NCI-H82 treated with DMSO at 0.1 percent for 48 hours (cell line): ENCODE measurements around the gene DDX6.
"Not testable (repeated sequence)": the region's sequence is repeated elsewhere in the genome, so short reads cannot be mapped to it uniquely, and the experiment has no call there.

Experiments
- DNase-seq: peaks from one replicate; lab custom pipeline; 2025; ENCODE audit not compliant: unreplicated experiment; lab: John Stamatoyannopoulos, UW

The DDX6 gene, protein sequence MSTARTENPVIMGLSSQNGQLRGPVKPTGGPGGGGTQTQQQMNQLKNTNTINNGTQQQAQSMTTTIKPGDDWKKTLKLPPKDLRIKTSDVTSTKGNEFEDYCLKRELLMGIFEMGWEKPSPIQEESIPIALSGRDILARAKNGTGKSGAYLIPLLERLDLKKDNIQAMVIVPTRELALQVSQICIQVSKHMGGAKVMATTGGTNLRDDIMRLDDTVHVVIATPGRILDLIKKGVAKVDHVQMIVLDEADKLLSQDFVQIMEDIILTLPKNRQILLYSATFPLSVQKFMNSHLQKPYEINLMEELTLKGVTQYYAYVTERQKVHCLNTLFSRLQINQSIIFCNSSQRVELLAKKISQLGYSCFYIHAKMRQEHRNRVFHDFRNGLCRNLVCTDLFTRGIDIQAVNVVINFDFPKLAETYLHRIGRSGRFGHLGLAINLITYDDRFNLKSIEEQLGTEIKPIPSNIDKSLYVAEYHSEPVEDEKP

DNA sequence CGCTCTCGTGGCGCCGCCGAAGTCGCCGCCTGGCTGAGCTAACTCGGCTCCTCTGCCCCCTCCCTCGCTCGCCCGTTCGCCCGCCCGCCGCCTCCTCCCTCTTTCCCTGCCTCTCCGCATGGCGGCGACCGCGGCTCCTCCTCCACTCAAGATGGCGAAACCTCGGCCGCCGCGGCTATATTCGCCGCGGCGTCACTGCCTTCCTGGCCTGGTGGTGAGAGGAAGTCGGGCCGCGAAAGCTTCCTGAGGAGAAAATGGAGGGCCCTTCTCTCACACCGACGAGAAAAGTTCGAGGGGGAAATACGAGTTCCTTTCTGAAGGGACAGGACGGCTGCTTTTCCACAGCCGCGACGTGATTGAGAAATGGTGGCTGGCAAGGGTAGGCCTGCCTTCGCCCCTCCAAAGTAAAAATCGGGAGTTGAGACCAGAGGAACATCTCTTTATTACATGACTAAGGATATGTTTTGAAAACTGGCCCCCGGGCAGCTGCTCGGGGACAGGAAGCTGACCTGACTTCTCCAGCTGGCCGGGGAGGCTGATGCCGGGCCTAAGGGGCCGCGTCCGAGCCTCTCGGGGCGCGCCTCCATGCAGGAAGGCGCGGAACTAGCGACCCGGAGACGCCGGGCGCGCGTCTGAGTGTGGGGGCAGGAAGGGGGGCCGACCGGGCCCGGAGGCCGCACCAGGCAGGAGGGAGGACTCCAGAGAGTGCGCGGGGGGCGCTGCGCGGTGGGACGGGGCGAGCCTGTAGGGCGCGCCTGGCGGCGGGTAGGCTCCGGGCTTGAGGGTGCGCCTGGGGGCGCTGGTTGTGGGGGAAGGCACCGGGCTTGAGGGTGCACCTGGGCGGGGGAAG is at the start of gene DDX6:
TSS of gene DDX6 (minus strand) at position 54 of the 850 bp plus-strand sequence. CDS start 4,913 bp downstream, outside the sequence.
- peak; percentile 36 for DNase-seq

- DNase-seq, result no peak
These were observed 48.1 kb upstream of the DDX6 start for GRCh38 chr11:118838905-118839553.

DNA sequence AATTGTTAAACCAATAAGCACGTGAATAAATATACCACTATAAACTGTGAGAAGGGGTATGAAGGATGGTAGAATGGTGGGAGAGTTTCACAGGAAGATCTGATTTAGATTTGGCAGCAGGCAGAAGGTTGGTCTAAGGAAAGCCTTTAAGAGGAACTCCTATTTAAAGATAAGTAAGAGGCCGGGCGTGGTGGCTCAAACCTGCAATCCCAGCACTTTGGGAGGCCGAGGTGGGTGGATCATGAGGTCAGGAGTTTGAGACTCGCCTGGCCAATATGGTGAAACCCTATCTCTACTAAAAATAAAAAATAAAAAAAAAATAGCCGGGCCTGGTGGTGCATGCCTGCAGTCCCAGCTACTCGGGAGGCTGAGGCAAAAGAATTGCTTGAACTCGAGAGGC is 46.9 kb upstream of the DDX6 start:
- no peak for DNase-seq

DNA sequence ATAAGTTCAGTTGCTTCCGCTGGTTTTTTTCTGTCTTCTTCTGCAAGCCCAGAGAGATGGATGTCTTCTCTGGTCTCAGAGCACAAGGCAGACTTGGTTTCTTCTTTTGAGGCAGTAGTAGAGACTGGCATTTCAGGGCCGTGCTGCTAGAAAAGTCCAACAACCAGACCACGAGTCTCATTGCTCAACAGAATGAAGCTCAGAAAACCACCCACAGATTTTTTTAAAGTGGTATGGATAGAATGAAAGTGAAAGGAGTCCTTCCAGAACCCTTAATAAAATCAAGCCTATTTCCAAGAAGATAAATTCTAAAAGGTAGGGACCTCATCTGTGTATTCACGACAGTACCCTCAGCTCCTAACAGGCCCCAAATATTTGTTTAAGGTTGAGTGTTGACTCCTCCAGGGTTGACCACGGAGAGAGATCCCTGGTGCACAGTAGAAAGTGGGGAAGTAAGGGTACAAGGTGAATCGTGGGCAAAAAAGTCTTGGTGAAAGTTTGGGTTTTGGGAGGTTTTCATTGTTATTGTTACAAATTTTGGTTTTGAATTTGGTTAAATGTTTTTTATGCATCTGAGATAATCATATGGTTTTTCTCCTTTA is 43.6 kb upstream of the DDX6 start:
- DNase-seq, result no peak

DNA sequence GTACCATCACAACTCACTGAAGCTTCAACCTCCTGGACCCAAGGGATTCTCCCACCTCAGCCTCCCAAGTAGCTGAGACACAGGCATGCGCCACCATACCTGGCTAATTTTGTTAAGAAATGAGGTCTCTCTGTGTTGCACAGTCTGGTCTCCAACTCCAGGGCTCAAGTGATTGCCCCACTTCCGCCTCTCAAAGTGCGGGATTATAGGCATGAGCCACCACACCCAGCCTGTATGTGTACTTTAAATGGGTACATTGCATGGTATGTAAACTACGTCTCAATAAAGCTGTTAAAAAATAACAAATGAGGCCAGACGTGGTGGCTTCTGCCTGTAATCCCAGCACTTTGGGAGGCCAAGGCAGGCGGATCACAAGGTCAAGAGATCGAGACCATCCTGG is 36.2 kb upstream of the DDX6 start:
- DNase-seq, result no peak

- DNase-seq, result not testable (repeated sequence)
These were observed 32.1 kb upstream of the DDX6 start for GRCh38 chr11:118822936-118823510.

- no peak for DNase-seq
These were observed 29.7 kb upstream of the DDX6 start for GRCh38 chr11:118820412-118821357.

DNA sequence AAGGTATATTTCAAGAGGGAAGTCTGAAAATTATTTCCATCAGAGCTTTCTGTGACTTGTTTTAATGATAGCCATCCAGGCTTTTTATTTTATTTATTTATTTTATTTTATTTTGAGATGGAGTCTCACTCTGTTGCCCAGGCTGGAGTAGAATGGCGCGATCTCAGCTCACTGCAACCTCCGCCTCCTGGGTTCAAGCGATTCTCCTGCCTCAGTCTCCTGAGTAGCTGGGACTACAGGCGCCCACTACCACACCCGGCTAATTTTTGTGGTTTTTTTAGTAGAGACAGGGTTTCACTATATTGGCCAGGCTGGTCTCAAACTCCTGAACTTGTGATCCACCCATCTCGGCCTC is 29.0 kb upstream of the DDX6 start:
- DNase-seq, result not testable (repeated sequence)

DNA sequence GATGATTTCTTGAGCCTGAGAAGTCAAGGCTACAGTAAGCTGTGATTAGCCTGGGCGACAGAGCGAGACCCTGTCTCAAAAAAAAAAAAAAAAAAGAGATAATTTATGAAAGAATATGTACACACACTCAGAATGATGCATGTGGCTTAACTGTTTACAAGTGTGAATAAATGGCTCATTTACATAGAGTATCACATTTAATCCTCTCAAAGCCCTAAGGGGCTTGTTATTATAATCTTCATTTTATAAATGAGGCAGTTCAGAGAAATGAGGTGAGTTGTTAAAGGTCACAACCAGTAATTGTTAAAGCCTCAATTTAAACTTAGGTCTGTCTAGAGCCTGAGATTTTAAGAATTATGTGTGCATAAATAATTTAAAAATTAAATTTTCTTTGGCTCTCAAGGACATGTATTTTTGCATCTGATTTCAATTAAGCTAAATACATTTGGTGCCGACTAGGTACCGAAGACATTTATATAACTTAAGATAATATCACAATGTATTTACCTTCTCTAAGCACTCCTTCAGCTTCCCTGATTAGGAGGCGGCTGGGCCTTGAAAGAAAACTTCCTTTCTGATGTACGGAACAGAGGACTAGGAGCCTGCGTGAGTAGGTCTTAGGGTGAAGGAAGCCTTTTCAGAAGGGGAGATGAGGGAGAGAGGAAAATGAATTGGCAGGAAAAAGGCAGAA is 28.5 kb upstream of the DDX6 start:
- DNase-seq, result no peak

DNA sequence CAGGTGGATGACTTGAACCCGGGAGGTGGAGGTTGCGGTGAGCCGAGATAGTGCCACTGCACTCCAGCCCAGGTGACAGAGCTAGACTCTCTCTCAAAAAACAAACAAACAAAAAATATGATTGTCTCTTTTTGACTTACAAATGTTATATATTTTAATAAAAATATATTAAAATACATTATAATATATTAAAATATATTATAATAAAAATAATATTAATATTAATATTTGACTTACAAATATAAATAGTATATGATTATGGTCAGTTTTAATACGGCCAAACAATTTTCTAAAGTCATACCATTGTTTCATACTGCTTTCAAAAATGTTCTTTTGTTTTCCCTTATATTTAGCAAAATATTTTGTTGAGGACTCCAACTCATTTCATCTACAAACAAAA is 27.2 kb upstream of the DDX6 start:
- no peak for DNase-seq

- DNase-seq, result no peak
These were observed 22.6 kb upstream of the DDX6 start for GRCh38 chr11:118813551-118813950.

- no peak for DNase-seq
These were observed 21.5 kb upstream of the DDX6 start for GRCh38 chr11:118812485-118812884.

GRCh38 chr11:118807800-118808778 is 17.1 kb upstream of the DDX6 start:
- no peak for DNase-seq

GRCh38 chr11:118806400-118806799 is 15.4 kb upstream of the DDX6 start:
- no peak for DNase-seq

DNA sequence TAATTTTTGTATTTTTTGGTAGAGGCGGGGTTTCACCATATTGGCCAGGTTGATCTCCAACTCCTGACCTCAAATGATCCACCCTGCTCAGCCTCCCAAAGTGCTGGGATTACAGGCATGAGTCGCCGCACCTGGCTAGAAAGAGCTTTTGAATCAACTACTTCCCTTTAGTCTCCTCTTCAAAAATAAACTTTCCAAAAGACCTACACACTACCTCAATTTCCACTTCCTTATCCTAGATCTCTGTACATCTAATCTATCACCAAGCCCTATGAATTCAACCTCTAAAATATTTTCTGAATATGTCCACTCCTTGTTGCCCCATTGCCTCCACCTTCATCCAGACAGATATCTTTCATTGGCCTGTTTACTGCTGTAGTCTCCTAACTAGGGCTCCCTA is 13.1 kb upstream of the DDX6 start:
- no peak for DNase-seq

GRCh38 chr11:118799372-118799771 is 8.4 kb upstream of the DDX6 start:
- DNase-seq, result no peak

DNA sequence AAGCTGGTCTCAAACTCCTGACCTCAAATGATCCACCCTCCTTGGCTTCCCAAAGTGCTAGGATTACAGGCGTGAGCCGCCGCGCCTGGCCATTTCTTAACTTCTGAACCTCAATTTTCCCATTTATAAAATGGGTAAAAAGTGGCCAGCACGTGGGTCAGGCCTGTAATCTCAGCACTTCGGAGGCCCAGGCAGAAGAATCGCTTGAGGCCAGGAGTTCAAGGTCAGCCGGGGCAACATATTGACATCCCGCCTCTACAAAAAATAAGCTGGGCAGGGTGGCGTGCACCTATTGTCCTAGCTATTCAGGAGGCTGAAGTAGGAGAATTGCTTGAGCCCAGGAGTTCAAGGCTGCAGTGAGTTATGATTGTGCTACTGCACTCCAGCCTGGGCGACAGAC is 6.5 kb upstream of the DDX6 start:
- no peak for DNase-seq

- peak; percentile 50 for DNase-seq
These were observed 1.7 kb upstream of the DDX6 start for GRCh38 chr11:118792570-118793124.
